ENCODE data around the gene KIAA1958. TPM values are rescaled to one million over a fixed set of nuclear protein-coding genes. Genes with fewer than 3 reads are reported as not detected.

The KIAA1958 gene
- total and polyA plus RNA-seq, 10 of the 15 experiments (the other 5 are each of a cell fraction or from before 2014, with no cell fraction given) = 0.53 to 8.7 (median 4.0) TPM

DNA sequence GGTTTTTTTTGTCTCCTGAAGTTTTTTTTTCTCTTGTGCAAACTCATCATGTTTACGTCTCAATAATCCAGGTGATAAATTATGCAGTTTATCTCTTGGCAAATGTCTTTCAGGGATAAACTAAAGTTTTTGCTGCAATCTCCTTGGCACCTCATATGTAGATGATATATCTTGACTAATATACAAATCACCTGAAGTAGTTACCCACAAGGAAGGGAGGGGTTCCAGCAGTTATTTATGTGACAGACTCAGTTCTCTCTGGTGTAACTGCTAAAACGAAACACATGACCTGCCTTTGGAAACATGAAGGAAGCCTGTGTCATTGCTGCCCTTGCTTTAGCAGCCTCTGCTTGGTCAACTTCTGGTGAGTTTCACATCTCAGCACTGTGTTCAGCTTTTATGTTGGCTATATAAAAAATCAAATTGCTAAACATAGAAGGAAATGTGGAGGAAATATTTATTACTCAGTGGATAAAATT, 39.3 kb upstream of the KIAA1958 start:
- no peaks in the 10 kb centered on the region for H4K20me1 ChIP-seq (ENCODE audit: control insufficient read depth, insufficient read depth)
- 69% methylated on average over 2 of the region's 2 CpGs for WGBS (ENCODE audit: insufficient coverage, insufficient replicate concordance, low lambda C conversion rate, missing lambda C conversion rate)
- no peaks in the 10 kb centered on the region for H3K9me3 ChIP-seq (replicated peaks; ENCODE audit: control insufficient read depth, insufficient read depth, low read length)
- H3K4me1 ChIP-seq (ENCODE audit: control insufficient read depth, insufficient read depth, low read length) = peaks cover 4% of the 10 kb centered on the region; the same call in 1 of the 2 replicates
- no peak for TF ChIP-seq SPI1 (IDR thresholded peaks at IDR 0.05; ENCODE audit: borderline replicate concordance, insufficient read depth, low read depth, low read length)
- no peak for TF ChIP-seq SUZ12 (IDR thresholded peaks at IDR 0.05; ENCODE audit: unreplicated experiment)
- no peak for TF ChIP-seq MYB (IDR thresholded peaks at IDR 0.05; ENCODE audit: borderline replicate concordance, low read depth, low read length)
- no peak for TF ChIP-seq YY1 (IDR thresholded peaks at IDR 0.05; ENCODE audit: low read depth, low read length)
- no peak for TF ChIP-seq ELK1 (IDR thresholded peaks at IDR 0.05; ENCODE audit: low read depth, low read length)
- no peak for TF ChIP-seq JUND (IDR thresholded peaks at IDR 0.05; ENCODE audit: low read depth, low read length)
- no peak for TF ChIP-seq E2F4 (IDR thresholded peaks at IDR 0.05; ENCODE audit: low read depth, low read length)
- no peak for TF ChIP-seq ZBED1 (IDR thresholded peaks at IDR 0.05; ENCODE audit: borderline replicate concordance)
- TF ChIP-seq ETV6 (conservative IDR thresholded peaks at IDR 0.05 in 1 of 2, IDR thresholded peaks at IDR 0.05 in 1 of 2; ENCODE audit: borderline replicate concordance in 1 of 2, low read depth in 1 of 2) = no peak
- no peak for TF ChIP-seq RBBP5 (conservative IDR thresholded peaks at IDR 0.05)
- TF ChIP-seq ZNF207 (IDR thresholded peaks at IDR 0.05; ENCODE audit: borderline replicate concordance) = no peak
- TF ChIP-seq LARP7 (IDR thresholded peaks at IDR 0.05) = no peak
- TF ChIP-seq HDGF (IDR thresholded peaks at IDR 0.05) = no peak
- no peak for TF ChIP-seq PAX8 (IDR thresholded peaks at IDR 0.05)
- TF ChIP-seq ASH2L (IDR thresholded peaks at IDR 0.05; ENCODE audit: borderline replicate concordance, low read depth) = no peak
- no peak for TF ChIP-seq EGR1 (IDR thresholded peaks at IDR 0.05; ENCODE audit: borderline replicate concordance in 1 of 2, low read depth in 2 of 2, low read length in 2 of 2)
- DNase-seq (ENCODE audit: low read depth, low spot score) (no peak), ATAC-seq (no peak), FAIRE-seq (no peak)
- no peak overlapping the region for H3K4me3 ChIP-seq
- no peak overlapping the region for H3K27ac ChIP-seq (ENCODE audit: control insufficient read depth, insufficient read depth)
- SMC1A ChIA-PET (ENCODE audit: uncharacterized antibody, unreplicated experiment) = interaction anchor here (0.6 kb wide), 1 partner anchor 1176 kb away, joined by 3 read pairs; no protein-coding TSS in a partner anchor
- POLR2A ChIA-PET = no interaction called here
- CTCF ChIA-PET = interaction anchor here (0.8 to 0.9 kb wide), 2 partner anchors 264 to 456 kb away, joined by 3 to 4 read pairs; no protein-coding TSS in a partner anchor
- no peak overlapping the region for H3K4me2 ChIP-seq (ENCODE audit: control insufficient read depth, insufficient read depth)
- H3K9ac ChIP-seq (ENCODE audit: control insufficient read depth, insufficient read depth, low read length) = no peak overlapping the region
- intact Hi-C loops (cut with micrococcal nuclease; ENCODE audit: unreplicated experiment) = loop anchor here (10.0 kb wide), 2 partner anchors 353 to 457 kb away; no protein-coding TSS in a partner anchor
- H3K79me2 ChIP-seq (ENCODE audit: control insufficient read depth, insufficient read depth, low read length) = no peaks in the 10 kb centered on the region
- BruUV-seq (replicated peaks) = no TSS peak
- H3K36me3 ChIP-seq (ENCODE audit: control insufficient read depth in 2 of 2, insufficient read depth in 2 of 2, low read length in 1 of 2) = no peaks in the 10 kb centered on the region
- RAD21 ChIA-PET (ENCODE audit: unreplicated experiment) = no interaction called here
- in situ Hi-C loops (cut with MboI) = no loop called here
- no peaks in the 10 kb centered on the region for H3K27me3 ChIP-seq (replicated peaks in 1 of 2; ENCODE audit: control insufficient read depth in 2 of 2, insufficient read depth in 2 of 2, low read length in 1 of 2)
- no peak overlapping the region for H2AFZ ChIP-seq (ENCODE audit: control insufficient read depth, low read depth, low read length)

Data from GM12878 (cell line).